Hepatocyte (in vitro differentiated cells): Measurements from ENCODE around the gene RBM33. TPM values are rescaled to one million over a fixed set of nuclear protein-coding genes. Genes with fewer than 3 reads are reported as not detected.

Experiments
- DNase-seq: peaks from one replicate; pipeline ENCODE4 v3.0.0-alpha.2; 2016; ENCODE audit warnings: low spot score
- H2AFZ ChIP-seq: fragments of 200-600 bp; sonication (generic); 2 replicates; pipeline ENCODE4 v1.6.0; 2016; ENCODE audit warnings: antibody characterized with exemption, mild to moderate bottlenecking
- H3K27ac ChIP-seq: fragments of 200-600 bp; sonication (generic); 2 replicates; pipeline ENCODE4 v1.5.1; 2016; ENCODE audit warnings: mild to moderate bottlenecking
- H3K27me3 ChIP-seq: fragments of 200-600 bp; sonication (generic); 2 replicates; pipeline ENCODE4 v1.6.1; 2016
- H3K36me3 ChIP-seq: fragments of 200-600 bp; sonication (generic); replicated peaks from 2 replicates; pipeline ENCODE4 v1.5.1; 2016; ENCODE audit warnings: low read depth; ENCODE audit not compliant: insufficient read depth
- H3K4me1 ChIP-seq: fragments of 200-600 bp; sonication (generic); 2 replicates; pipeline ENCODE4 v1.5.1; 2016; ENCODE audit warnings: mild to moderate bottlenecking, moderate library complexity; ENCODE audit not compliant: insufficient read depth
- H3K4me2 ChIP-seq: fragments of 200-600 bp; sonication (generic); 2 replicates; pipeline ENCODE4 v1.6.0; 2016
- H3K4me3 ChIP-seq: fragments of 200-600 bp; sonication (generic); 2 replicates; pipeline ENCODE4 v1.5.1; 2016; ENCODE audit warnings: mild to moderate bottlenecking
- H3K79me2 ChIP-seq: fragments of 200-600 bp; sonication (generic); 2 replicates; pipeline ENCODE4 v1.6.0; 2017; ENCODE audit warnings: mild to moderate bottlenecking
- H3K9me2 ChIP-seq: fragments of 200-600 bp; sonication (generic); replicated peaks from 2 replicates; pipeline ENCODE4 v1.6.0; 2017; ENCODE audit warnings: mild to moderate bottlenecking; ENCODE audit not compliant: insufficient read depth
- H3K9me3 ChIP-seq: fragments of 200-600 bp; sonication (generic); 2 replicates; pipeline ENCODE4 v1.5.1; 2016; ENCODE audit warnings: low read depth, mild to moderate bottlenecking
- H4K20me1 ChIP-seq: fragments of 200-600 bp; sonication (generic); 2 replicates; pipeline ENCODE4 v1.6.0; 2016; ENCODE audit warnings: mild to moderate bottlenecking; ENCODE audit not compliant: insufficient read depth, poor library complexity, severe bottlenecking
- EZH2 ChIP-seq: fragments of 200-600 bp; sonication (generic); IDR thresholded peaks from 2 replicates; pipeline ENCODE4 v1.6.1; 2016; ENCODE audit warnings: antibody characterized with exemption, mild to moderate bottlenecking, borderline replicate concordance
- EZH2phosphoT487 ChIP-seq: fragments of 200-600 bp; sonication (generic); IDR thresholded peaks from one replicate; pipeline ENCODE4 v1.6.1; 2018; ENCODE audit warnings: antibody characterized with exemption, mild to moderate bottlenecking, low read depth, moderate library complexity; ENCODE audit not compliant: unreplicated experiment, severe bottlenecking
- WGBS: methylation state at CpG from one replicate; pipeline ENCODE4 v1.1.6; 2016; ENCODE audit warnings: low lambda C conversion rate; ENCODE audit errors: missing lambda C conversion rate; 5-methylcytosine and 5-hydroxymethylcytosine counted together
- polyA plus RNA-seq: library from polyadenylated mRNA; unstranded; fragments of >200 nt; fragmentation: Nextera tagmentation; extraction: Ambion mirVana; gene quantifications from 2 replicates; pipeline ENCODE4 v1.2.1, GENCODE V29; 2016
- total RNA-seq: library from RNA; depleted of rRNA; stranded (reverse); fragments of >200 nt; gene quantifications from 2 replicates; pipeline ENCODE4 v1.2.3, GENCODE V29; 2014
- TF ChIP-seq, protein P1 (sequence below): fragments of 200-600 bp; sonication (generic); IDR thresholded peaks from 2 replicates; pipeline ENCODE4 v1.5.1; 2016; ENCODE audit warnings: antibody characterized with exemption, mild to moderate bottlenecking; ENCODE audit not compliant: poor library complexity

RBM33 gene
- total and polyA plus RNA-seq, 2 experiments from 2014 or later = 24.8 to 40.8 TPM

DNA sequence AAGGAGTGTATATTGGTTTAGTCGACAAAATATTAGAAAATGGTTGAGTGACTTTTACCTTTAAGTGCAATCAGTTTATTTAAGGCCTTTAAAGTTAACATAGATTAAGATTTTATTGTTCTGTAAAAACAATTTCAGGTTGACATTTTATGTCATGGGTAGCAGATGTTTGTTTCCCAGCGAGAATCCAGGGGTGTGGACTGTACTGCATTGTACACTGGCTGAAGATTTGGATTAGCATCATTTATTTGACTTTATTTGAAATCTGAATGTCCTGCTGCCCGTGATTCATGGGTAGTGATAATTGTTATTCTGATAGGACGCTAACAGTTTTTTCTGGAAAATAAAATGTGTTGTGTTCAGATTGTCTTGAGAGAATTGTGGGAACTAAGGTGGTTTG, 39.3 kb downstream of the RBM33 start:
- Histone ChIP-seq H3K4me1 (no peaks in the 10 kb centered on the region), H4K20me1 (peaks cover 25% of the 10 kb centered on the region), H3K4me2 (no peak overlapping the region), H3K9me2 (no peaks in the 10 kb centered on the region), H3K79me2 (peaks cover 85% of the 10 kb centered on the region), H2AFZ (no peak overlapping the region), H3K27me3 (no peaks in the 10 kb centered on the region), H3K4me3 (no peak overlapping the region), H3K9me3 (no peaks in the 10 kb centered on the region), H3K27ac (peak overlapping the region; percentile 11), H3K36me3 (peaks cover 3% of the 10 kb centered on the region)
- TF ChIP-seq, protein P1, sequence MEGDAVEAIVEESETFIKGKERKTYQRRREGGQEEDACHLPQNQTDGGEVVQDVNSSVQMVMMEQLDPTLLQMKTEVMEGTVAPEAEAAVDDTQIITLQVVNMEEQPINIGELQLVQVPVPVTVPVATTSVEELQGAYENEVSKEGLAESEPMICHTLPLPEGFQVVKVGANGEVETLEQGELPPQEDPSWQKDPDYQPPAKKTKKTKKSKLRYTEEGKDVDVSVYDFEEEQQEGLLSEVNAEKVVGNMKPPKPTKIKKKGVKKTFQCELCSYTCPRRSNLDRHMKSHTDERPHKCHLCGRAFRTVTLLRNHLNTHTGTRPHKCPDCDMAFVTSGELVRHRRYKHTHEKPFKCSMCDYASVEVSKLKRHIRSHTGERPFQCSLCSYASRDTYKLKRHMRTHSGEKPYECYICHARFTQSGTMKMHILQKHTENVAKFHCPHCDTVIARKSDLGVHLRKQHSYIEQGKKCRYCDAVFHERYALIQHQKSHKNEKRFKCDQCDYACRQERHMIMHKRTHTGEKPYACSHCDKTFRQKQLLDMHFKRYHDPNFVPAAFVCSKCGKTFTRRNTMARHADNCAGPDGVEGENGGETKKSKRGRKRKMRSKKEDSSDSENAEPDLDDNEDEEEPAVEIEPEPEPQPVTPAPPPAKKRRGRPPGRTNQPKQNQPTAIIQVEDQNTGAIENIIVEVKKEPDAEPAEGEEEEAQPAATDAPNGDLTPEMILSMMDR = no peak
- TF ChIP-seq EZH2phosphoT487 (no peak), EZH2 (no peak)
- no peak for DNase-seq
- 82% methylated on average over 4 of the region's 4 CpGs for WGBS

DNA sequence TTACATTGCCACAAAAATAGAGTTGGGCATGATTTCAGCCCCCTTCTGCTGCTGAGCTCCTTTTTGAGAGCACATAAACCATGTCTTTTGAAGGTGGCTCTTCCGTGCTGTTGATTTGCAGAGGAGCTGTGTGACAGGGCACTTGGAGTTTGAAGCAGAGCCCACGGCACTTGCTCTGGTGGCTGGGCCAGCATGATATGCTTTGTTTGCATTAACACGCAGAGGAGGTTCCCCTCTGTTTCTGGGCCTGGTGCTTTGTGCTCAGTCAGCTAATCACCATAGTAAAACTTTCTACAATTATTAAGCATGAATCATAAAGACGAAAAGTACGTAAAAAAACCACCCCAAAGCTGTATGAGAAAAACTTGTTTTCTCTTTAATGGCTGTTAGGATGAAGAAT, 40.1 kb downstream of the RBM33 start:
- TF ChIP-seq EZH2phosphoT487 (no peak), EZH2 (no peak)
- TF ChIP-seq, protein P1 = no peak
- Histone ChIP-seq H3K4me2 (peak overlapping the region; percentile 17), H3K4me3 (no peak overlapping the region), H3K36me3 (peaks cover 3% of the 10 kb centered on the region), H3K4me1 (no peaks in the 10 kb centered on the region), H4K20me1 (peaks cover 25% of the 10 kb centered on the region), H3K79me2 (peaks cover 78% of the 10 kb centered on the region), H3K9me2 (no peaks in the 10 kb centered on the region), H3K27ac (peak overlapping the region; percentile 11), H2AFZ (no peak overlapping the region), H3K27me3 (no peaks in the 10 kb centered on the region), H3K9me3 (no peaks in the 10 kb centered on the region)
- WGBS = 61% methylated on average over 5 of the region's 5 CpGs
- no peak for DNase-seq

DNA sequence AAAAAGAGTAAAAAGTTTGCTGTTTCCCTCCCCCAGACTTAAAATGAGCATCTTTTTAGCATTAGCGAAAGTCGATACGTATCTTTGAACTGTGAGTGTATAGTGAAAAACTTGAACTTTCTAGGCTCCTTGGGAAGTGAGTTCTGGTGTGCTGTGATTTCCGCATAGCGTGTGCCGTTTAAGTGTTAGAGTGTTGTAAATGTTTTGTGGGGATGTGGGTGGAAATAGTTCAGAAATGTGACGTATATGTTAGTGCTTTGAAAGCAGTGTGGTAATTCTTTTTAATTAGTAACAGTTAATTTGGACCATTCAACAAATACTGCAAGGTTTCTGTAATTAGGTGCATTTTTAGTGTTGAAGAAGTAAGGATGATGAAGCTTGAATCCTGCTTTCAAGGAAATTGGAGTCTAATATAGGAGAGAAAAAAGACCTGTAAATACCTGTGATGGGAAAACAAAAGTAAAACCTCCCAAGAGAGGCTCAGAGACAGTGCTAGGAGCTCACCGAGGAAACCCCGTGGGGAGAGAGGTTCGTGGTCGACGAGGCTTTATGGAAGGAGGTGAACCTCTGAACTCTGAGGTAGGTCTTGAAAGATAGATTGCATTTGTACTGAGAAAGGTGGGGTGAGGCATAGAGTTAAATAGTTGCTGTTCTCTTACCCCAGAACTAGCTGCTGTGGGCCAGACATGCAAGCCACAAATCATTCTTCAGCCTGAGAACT, 40.8 kb downstream of the RBM33 start:
- no peak for DNase-seq
- H4K20me1 ChIP-seq = peaks cover 29% of the 10 kb centered on the region

More for the DNA sequence above, 40.8 kb downstream of the RBM33 start:
- TF ChIP-seq EZH2phosphoT487 = no peak
- TF ChIP-seq, protein P1 = no peak
- TF ChIP-seq EZH2 = no peak
- H3K27me3 ChIP-seq = no peaks in the 10 kb centered on the region
- no peak overlapping the region for H3K4me3 ChIP-seq
- H3K9me2 ChIP-seq = no peaks in the 10 kb centered on the region
- H3K9me3 ChIP-seq = no peaks in the 10 kb centered on the region
- H3K36me3 ChIP-seq = peaks cover 3% of the 10 kb centered on the region
- H2AFZ ChIP-seq = no peak overlapping the region
- peak overlapping the region; percentile 2 for H3K27ac ChIP-seq
- whole genome bisulfite sequencing = 95% methylated on average over 12 of the region's 12 CpGs
- peak overlapping the region; percentile 17 for H3K4me2 ChIP-seq
- peaks cover 81% of the 10 kb centered on the region for H3K79me2 ChIP-seq
- H3K4me1 ChIP-seq = no peaks in the 10 kb centered on the region
